ENCODE measurements around the gene SPSB3.

The SPSB3 gene

DNA sequence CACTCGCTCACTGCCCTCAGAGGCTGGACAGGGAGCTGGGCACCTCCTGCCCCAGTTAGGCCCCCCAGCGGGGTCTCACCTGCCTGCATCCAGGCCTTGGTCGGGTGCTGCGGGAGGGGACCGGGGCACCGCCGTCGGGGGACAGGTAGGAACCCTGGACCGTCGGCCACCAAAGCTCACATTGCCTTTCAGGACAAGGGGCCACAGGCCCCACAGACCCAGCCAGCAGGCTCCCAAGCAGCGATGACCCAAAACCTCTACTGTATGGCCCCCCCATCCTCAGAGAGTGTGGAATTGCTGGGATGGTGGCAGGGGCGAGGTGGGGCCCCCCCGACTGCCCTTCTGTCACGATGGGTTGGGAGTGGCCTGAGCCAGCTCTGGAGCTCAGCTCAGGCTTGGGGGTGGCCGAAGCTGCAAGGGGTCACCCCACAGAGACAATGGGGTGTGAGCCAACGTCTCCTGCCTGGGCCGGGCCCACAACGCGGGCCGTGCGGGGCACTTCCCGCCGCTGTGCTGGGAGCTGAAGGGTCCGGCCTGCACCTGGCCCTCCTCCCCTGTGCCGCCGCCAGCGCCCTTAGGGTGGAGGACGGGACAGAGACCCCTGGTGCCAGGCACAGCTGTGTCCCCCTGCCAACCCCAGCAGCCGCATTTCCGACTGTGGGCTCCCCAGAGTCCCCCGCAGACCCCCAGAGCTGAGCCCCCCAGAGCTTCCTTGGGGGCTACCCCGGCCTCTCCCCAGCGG is 10.6 kb upstream of the SPSB3 start:
- no peak for TF ChIP-seq ZNF202 (tag by site-specific recombination; IDR thresholded peaks at IDR 0.05; ENCODE audit: borderline replicate concordance)
- TF ChIP-seq, protein P1, sequence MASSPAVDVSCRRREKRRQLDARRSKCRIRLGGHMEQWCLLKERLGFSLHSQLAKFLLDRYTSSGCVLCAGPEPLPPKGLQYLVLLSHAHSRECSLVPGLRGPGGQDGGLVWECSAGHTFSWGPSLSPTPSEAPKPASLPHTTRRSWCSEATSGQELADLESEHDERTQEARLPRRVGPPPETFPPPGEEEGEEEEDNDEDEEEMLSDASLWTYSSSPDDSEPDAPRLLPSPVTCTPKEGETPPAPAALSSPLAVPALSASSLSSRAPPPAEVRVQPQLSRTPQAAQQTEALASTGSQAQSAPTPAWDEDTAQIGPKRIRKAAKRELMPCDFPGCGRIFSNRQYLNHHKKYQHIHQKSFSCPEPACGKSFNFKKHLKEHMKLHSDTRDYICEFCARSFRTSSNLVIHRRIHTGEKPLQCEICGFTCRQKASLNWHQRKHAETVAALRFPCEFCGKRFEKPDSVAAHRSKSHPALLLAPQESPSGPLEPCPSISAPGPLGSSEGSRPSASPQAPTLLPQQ (tag by site-specific recombination; IDR thresholded peaks at IDR 0.05) = 0 out of 2 replicates have a peak, but pooled peaks have one; percentile 21
- TF ChIP-seq GLIS1 (tag by site-specific recombination; IDR thresholded peaks at IDR 0.05) = peak; percentile 75
- Histone ChIP-seq H3K27ac (ENCODE audit: extremely low read depth, low read depth, low read length) (no peak overlapping the region), H3K4me1 (ENCODE audit: control insufficient read depth, insufficient read depth, low read length) (no peaks in the 10 kb centered on the region), H3K4me3 (ENCODE audit: low read depth, low read length) (no peak overlapping the region), H3K9me3 (ENCODE audit: control insufficient read depth, insufficient read depth, low read depth, low read length) (no peaks in the 10 kb centered on the region), H3K36me3 (ENCODE audit: control insufficient read depth in 2 of 2, insufficient read depth in 1 of 2, low read length in 2 of 2) (peaks cover 0 to 25% of the 10 kb centered on the region in 2 experiments; a peak in 2 of 3 replicates)
- POLR2A ChIA-PET = interaction anchor here (0.5 to 3.8 kb wide), 4 partner anchors 10 to 27 kb away, joined by 4 to 19 read pairs (median 4); partner anchors contain the start of genes NUBP2 and SPSB3
- CTCF ChIA-PET = interaction anchor here (0.6 kb wide), 1 partner anchor 158 kb away, joined by 3 read pairs; no protein-coding TSS in a partner anchor

DNA sequence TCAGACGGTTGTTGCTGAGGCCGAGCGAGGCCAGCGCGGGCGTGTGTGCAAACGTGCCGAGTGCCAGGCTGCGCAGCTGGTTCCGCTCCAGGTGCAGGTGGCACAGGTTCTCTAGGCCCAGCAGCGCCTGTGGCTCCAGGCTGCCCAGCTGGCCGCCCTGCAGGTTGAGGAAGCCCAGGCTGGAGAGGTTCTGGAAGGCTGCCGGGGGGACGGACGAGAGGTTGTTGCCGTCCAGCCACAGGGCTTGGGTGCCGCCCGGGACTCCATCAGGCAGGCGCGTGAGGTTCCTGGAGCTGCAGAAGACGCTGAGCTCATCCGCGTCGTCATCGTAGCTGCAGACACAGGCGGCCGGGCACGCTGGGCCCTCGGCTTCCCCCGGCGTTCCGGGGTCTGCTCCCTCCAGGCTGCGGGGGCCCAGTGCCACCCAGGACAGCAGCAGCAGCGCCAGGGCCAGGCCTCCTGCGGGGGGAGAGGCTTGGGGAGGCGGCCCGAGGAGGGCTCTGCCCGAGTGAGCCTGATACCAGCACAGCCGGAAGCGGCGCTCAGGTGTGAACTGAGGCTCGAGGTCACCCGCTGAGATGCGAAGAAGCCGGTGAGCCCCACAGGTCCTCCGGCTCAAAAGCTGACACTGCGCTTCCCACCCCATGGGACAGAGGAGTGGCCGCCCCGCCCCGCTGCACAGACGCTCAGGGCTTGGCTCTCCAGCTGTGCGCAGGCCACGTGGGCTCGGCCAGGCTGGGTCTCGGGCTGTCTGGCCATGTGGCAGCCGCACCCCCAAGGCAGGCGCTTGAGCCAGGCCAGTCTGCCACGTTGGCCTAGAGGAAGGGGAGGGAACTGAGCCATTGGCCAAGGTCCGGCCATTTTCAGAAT is 9.8 kb upstream of the SPSB3 start:
- no peaks in the 10 kb centered on the region for H3K9me3 ChIP-seq (ENCODE audit: control insufficient read depth, insufficient read depth, low read depth, low read length)
- H3K27ac ChIP-seq (ENCODE audit: extremely low read depth, low read depth, low read length) = no peak overlapping the region
- ChIA-PET CTCF (no interaction called here), POLR2A (interaction anchor here (0.9 to 3.8 kb wide), 2 partner anchors 10 to 173 kb away, joined by 3 to 19 read pairs; partner anchors contain the start of genes NUBP2, RPS2 and SPSB3)
- TF ChIP-seq, protein P2, sequence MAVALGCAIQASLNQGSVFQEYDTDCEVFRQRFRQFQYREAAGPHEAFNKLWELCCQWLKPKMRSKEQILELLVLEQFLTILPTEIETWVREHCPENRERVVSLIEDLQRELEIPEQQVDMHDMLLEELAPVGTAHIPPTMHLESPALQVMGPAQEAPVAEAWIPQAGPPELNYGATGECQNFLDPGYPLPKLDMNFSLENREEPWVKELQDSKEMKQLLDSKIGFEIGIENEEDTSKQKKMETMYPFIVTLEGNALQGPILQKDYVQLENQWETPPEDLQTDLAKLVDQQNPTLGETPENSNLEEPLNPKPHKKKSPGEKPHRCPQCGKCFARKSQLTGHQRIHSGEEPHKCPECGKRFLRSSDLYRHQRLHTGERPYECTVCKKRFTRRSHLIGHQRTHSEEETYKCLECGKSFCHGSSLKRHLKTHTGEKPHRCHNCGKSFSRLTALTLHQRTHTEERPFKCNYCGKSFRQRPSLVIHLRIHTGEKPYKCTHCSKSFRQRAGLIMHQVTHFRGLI (tag by site-specific recombination; IDR thresholded peaks at IDR 0.05) = no peak
- TF ChIP-seq, protein P3, sequence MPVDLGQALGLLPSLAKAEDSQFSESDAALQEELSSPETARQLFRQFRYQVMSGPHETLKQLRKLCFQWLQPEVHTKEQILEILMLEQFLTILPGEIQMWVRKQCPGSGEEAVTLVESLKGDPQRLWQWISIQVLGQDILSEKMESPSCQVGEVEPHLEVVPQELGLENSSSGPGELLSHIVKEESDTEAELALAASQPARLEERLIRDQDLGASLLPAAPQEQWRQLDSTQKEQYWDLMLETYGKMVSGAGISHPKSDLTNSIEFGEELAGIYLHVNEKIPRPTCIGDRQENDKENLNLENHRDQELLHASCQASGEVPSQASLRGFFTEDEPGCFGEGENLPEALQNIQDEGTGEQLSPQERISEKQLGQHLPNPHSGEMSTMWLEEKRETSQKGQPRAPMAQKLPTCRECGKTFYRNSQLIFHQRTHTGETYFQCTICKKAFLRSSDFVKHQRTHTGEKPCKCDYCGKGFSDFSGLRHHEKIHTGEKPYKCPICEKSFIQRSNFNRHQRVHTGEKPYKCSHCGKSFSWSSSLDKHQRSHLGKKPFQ (tag by site-specific recombination; IDR thresholded peaks at IDR 0.05) = 0 out of 2 replicates have a peak, but pooled peaks have one; percentile 21
- TF ChIP-seq ZNF292 (tag by site-specific recombination; IDR thresholded peaks at IDR 0.05; ENCODE audit: borderline replicate concordance, low read depth) = no peak
- no peak overlapping the region for H3K4me3 ChIP-seq (ENCODE audit: low read depth, low read length)
- H3K4me1 ChIP-seq (ENCODE audit: control insufficient read depth, insufficient read depth, low read length) = no peaks in the 10 kb centered on the region
- peaks cover 0 to 33% of the 10 kb centered on the region in 2 experiments; a peak in 2 of 3 replicates for H3K36me3 ChIP-seq (ENCODE audit: control insufficient read depth in 2 of 2, insufficient read depth in 1 of 2, low read length in 2 of 2)

DNA sequence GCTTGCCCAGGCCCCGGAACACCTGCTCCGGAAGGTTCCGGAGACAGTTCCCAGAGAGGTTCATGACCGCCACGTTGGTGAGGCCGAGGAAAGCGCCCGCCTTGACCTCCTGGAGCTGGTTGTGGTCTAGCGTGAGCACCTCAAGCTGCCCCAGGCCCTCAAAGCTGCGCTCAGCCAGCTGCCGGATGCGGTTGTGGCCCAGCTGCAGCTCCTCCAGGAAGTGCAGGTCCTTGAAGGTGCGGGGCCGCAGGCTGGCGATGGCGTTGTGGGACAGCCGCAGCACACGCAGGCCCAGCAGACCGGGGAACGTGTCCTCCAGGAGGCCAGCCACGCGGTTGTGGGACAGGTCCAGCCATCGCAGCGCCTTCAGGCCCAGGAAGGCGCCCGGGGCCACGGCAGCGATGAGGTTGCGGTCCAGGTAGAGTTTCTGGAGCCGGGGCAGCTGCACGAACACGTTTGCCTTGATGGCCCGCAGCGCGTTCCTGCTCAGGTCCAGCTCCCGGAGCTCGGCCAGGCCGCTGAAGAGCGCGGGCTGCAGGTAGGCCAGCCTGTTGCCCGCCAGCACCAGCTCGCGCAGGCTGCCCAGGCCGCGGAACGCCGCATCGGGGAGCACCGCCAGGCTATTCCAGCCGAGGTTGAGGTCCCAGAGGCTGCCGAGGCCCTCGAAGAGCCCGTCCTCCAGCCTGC is 9.0 kb upstream of the SPSB3 start:
- Histone ChIP-seq H3K4me3 (ENCODE audit: low read depth, low read length) (no peak overlapping the region), H3K36me3 (ENCODE audit: control insufficient read depth in 2 of 2, insufficient read depth in 1 of 2, low read length in 2 of 2) (peaks cover 0 to 41% of the 10 kb centered on the region in 2 experiments; a peak in 2 of 3 replicates), H3K27ac (ENCODE audit: extremely low read depth, low read depth, low read length) (no peak overlapping the region), H3K4me1 (ENCODE audit: control insufficient read depth, insufficient read depth, low read length) (no peaks in the 10 kb centered on the region), H3K9me3 (ENCODE audit: control insufficient read depth, insufficient read depth, low read depth, low read length) (no peaks in the 10 kb centered on the region)
- CTCF ChIA-PET = no interaction called here
- POLR2A ChIA-PET = interaction anchor here (0.8 to 3.8 kb wide), 3 partner anchors 9 to 173 kb away, joined by 3 to 19 read pairs (median 3); partner anchors contain the start of genes NUBP2, RPS2 and SPSB3
- no peak for TF ChIP-seq ZBTB8A (tag by site-specific recombination; IDR thresholded peaks at IDR 0.05)
- TF ChIP-seq ZNF214 (tag by site-specific recombination; IDR thresholded peaks at IDR 0.05; ENCODE audit: borderline replicate concordance) = no peak
- no peak for TF ChIP-seq ZNF423 (tag by site-specific recombination; IDR thresholded peaks at IDR 0.05)
- no peak for TF ChIP-seq ZEB2 (tag by site-specific recombination; IDR thresholded peaks at IDR 0.05)
- no peak for TF ChIP-seq ZNF350 (tag by site-specific recombination; IDR thresholded peaks at IDR 0.05)
- TF ChIP-seq ZNF600 (tag by site-specific recombination; IDR thresholded peaks at IDR 0.05) = no peak
- TF ChIP-seq ZSCAN30 (tag by site-specific recombination; IDR thresholded peaks at IDR 0.05) = no peak
- no peak for TF ChIP-seq ZNF16 (tag by site-specific recombination; IDR thresholded peaks at IDR 0.05; ENCODE audit: low read depth)
- TF ChIP-seq, protein P3 (tag by site-specific recombination; IDR thresholded peaks at IDR 0.05) = no peak
- no peak for TF ChIP-seq ZNF174 (tag by site-specific recombination; IDR thresholded peaks at IDR 0.05)
- no peak for TF ChIP-seq ZNF548 (tag by site-specific recombination; IDR thresholded peaks at IDR 0.05)
- no peak for TF ChIP-seq ZNF10 (tag by site-specific recombination; IDR thresholded peaks at IDR 0.05)
- TF ChIP-seq, protein P4, sequence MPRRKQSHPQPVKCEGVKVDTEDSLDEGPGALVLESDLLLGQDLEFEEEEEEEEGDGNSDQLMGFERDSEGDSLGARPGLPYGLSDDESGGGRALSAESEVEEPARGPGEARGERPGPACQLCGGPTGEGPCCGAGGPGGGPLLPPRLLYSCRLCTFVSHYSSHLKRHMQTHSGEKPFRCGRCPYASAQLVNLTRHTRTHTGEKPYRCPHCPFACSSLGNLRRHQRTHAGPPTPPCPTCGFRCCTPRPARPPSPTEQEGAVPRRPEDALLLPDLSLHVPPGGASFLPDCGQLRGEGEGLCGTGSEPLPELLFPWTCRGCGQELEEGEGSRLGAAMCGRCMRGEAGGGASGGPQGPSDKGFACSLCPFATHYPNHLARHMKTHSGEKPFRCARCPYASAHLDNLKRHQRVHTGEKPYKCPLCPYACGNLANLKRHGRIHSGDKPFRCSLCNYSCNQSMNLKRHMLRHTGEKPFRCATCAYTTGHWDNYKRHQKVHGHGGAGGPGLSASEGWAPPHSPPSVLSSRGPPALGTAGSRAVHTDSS (tag by site-specific recombination; IDR thresholded peaks at IDR 0.05) = no peak
- TF ChIP-seq ZNF302 (tag by site-specific recombination; IDR thresholded peaks at IDR 0.05; ENCODE audit: low read depth) = no peak
